GM23248 (cell line): ENCODE measurements around the gene PID1. TPM values are rescaled to one million over a fixed set of nuclear protein-coding genes. Genes with fewer than 3 reads are reported as not detected.
A peak's percentile ranks its signal among the peaks of the same experiment; 100 is the strongest.

Experiments used
- DNase-seq: peaks from one replicate; pipeline ENCODE4 v3.0.0-alpha.2; 2015
- H2AFZ ChIP-seq: fragments of 200-600 bp; sonication (generic); 2 replicates; pipeline ENCODE4 v1.6.1; 2016; ENCODE audit warnings: antibody characterized with exemption
- H3F3A ChIP-seq: fragments of 200-600 bp; sonication (generic); 2 replicates; pipeline ENCODE4 v1.6.1; 2016; ENCODE audit warnings: mild to moderate bottlenecking, antibody characterized with exemption, mixed run types; ENCODE audit not compliant: insufficient read depth
- H3K27ac ChIP-seq: fragments of 200-600 bp; sonication (generic); 2 replicates; pipeline ENCODE4 v1.5.1; 2016; ENCODE audit warnings: mild to moderate bottlenecking
- H3K27me3 ChIP-seq: fragments of 200-600 bp; sonication (generic); replicated peaks from 2 replicates; pipeline ENCODE4 v1.6.1; 2016; ENCODE audit warnings: mild to moderate bottlenecking; ENCODE audit not compliant: insufficient read depth
- H3K36me3 ChIP-seq: fragments of 200-600 bp; sonication (generic); 2 replicates; pipeline ENCODE4 v1.6.1; 2016; ENCODE audit warnings: low read depth, mild to moderate bottlenecking
- H3K4me1 ChIP-seq: fragments of 200-600 bp; sonication (generic); 2 replicates; pipeline ENCODE4 v1.6.1; 2016; ENCODE audit warnings: mild to moderate bottlenecking; ENCODE audit not compliant: insufficient read depth
- H3K4me2 ChIP-seq: fragments of 200-600 bp; sonication (generic); one replicate; pipeline ENCODE4 v1.6.1; 2016; ENCODE audit warnings: mild to moderate bottlenecking; ENCODE audit not compliant: unreplicated experiment
- H3K4me3 ChIP-seq: fragments of 200-600 bp; sonication (generic); 2 replicates; pipeline ENCODE4 v1.5.1; 2016; ENCODE audit warnings: mild to moderate bottlenecking
- H3K79me2 ChIP-seq: fragments of 200-600 bp; sonication (generic); 2 replicates; pipeline ENCODE4 v1.6.1; 2016; ENCODE audit warnings: mild to moderate bottlenecking; ENCODE audit not compliant: insufficient read depth
- H3K9ac ChIP-seq: fragments of 200-600 bp; sonication (generic); 2 replicates; pipeline ENCODE4 v1.6.1; 2016; ENCODE audit warnings: mild to moderate bottlenecking
- H3K9me2 ChIP-seq: fragments of 200-600 bp; sonication (generic); 2 replicates; pipeline ENCODE4 v1.6.1; 2016; ENCODE audit warnings: mixed run types, mild to moderate bottlenecking, moderate library complexity; ENCODE audit not compliant: insufficient read depth
- H3K9me3 ChIP-seq: fragments of 200-600 bp; sonication (generic); one replicate; pipeline ENCODE4 v1.6.1; 2017; ENCODE audit warnings: low read depth
- H4K20me1 ChIP-seq: fragments of 200-600 bp; sonication (generic); 2 replicates; pipeline ENCODE4 v1.6.0; 2016; ENCODE audit not compliant: insufficient read depth
- EZH2 ChIP-seq: fragments of 200-600 bp; sonication (generic); IDR thresholded peaks from 2 replicates; pipeline ENCODE4 v1.6.1; 2018; ENCODE audit warnings: antibody characterized with exemption, mild to moderate bottlenecking; ENCODE audit not compliant: insufficient read depth, poor library complexity, severe bottlenecking
- EZH2phosphoT487 ChIP-seq: fragments of 200-600 bp; sonication (generic); IDR thresholded peaks from 2 replicates; pipeline ENCODE4 v1.6.1; 2018; ENCODE audit warnings: antibody characterized with exemption, moderate library complexity, mild to moderate bottlenecking, low read depth; ENCODE audit not compliant: insufficient read depth
- WGBS, 2 experiments: methylation state at CpG; one replicate each; pipeline ENCODE4 v1.1.6; 2015 to 2017; ENCODE audit warnings: low lambda C conversion rate in 2 of 2, low coverage in 1 of 2; ENCODE audit errors: missing lambda C conversion rate in 2 of 2; 5-methylcytosine and 5-hydroxymethylcytosine counted together
- in situ Hi-C: fragments of 300-500 bp; cut with MboI; formaldehyde crosslinking; loops from 2 replicates; pipeline ENCODE4 v1.15.0; 2020
- polyA plus RNA-seq: library from polyadenylated mRNA; unstranded; fragments of >200 nt; fragmentation: Nextera tagmentation; extraction: Ambion mirVana; gene quantifications from 2 replicates; pipeline ENCODE4 v1.2.1, GENCODE V29; 2016
- total RNA-seq: library from RNA; depleted of rRNA; stranded (reverse); fragments of >200 nt; shearing (Covaris generic); gene quantifications from 2 replicates; pipeline ENCODE4 v1.2.3, GENCODE V29; 2014

PID1 gene
- total and polyA plus RNA-seq, 2 experiments from 2014 or later, result 5.9 to 8.6 TPM

DNA sequence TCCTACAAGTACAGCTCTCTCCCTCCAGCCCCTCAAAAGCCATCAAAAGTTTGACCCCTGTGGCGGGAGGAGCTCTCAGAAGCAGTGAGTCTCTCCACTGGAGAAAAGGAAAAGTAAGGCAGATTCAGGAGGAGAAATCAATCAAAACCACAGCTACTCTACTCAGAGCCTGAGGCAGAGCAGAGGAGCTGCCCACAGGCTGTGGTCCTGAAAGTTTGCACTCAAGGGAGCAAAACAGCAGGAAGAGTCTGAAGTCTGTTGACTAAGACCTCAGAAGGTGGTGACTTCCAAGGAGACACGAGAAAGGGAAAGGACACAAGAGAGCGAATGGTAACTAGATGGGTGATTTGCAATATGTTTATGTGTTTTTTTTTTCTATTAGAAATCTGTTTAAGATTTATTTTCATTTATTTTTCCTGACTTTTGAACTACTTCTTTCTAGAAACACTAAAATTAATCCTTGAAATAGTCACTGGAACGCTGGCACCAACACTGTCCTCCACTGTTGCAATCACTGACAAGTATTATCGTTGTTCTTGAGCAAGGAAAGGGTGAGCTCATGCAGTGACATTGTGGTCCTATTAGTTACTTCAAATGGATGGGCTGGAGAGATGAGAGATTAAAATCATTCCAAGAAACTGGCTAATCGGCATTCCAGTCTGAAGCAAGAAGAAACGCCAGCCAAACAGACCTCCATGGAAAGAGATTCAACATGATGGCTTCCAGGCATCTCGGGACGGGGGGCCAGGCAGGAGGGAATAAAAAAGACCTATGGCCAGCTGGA lies 35.8 kb downstream of the PID1 start:
- Histone ChIP-seq H3K27ac (no peak overlapping the region), H3K36me3 (no peaks in the 10 kb centered on the region), H3K9ac (no peak overlapping the region), H3K79me2 (no peaks in the 10 kb centered on the region), H3F3A (no peaks in the 10 kb centered on the region), H3K9me2 (no peaks in the 10 kb centered on the region), H3K9me3 (no peaks in the 10 kb centered on the region), H3K4me1 (no peaks in the 10 kb centered on the region), H4K20me1 (no peaks in the 10 kb centered on the region), H2AFZ (no peak overlapping the region), H3K4me3 (no peak overlapping the region), H3K27me3 (no peaks in the 10 kb centered on the region), H3K4me2 (no peak overlapping the region)
- no peak for TF ChIP-seq EZH2phosphoT487
- TF ChIP-seq EZH2, result no peak
- WGBS, 2 experiments, result 11 to 13% methylated on average over 9 of the region's 9 CpGs
- in situ Hi-C loops, result no loop called here
- peak; percentile 48 for DNase-seq

DNA sequence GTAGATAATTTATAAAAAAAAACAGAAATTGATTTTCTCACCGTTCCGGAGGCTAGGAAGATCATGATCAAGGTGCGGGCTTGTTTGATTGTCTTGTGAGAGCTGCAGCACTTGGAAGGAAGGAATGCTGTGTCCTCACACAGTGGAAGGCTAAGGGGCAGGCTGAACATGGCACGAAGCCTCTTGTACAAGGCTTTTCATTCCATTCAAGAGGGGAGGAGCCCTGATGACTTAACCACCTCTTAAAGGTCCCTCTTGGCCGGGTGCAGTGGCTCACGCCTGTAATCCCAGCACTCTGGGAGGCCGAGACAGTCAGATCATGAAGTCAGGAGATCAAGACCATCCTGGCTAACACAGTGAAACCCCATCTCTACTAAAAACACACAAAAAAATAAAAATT lies 39.2 kb downstream of the PID1 start:
- no peaks in the 10 kb centered on the region for H3K79me2 ChIP-seq
- H4K20me1 ChIP-seq, result no peaks in the 10 kb centered on the region
- no peak for DNase-seq
- 87 to 88% methylated on average over 7 of the region's 7 CpGs for WGBS, 2 experiments
- no peak overlapping the region for H3K4me3 ChIP-seq
- TF ChIP-seq EZH2phosphoT487 (no peak), EZH2 (no peak)
- H3K36me3 ChIP-seq, result no peaks in the 10 kb centered on the region
- no peaks in the 10 kb centered on the region for H3K9me2 ChIP-seq
- H3F3A ChIP-seq, result no peaks in the 10 kb centered on the region
- H2AFZ ChIP-seq, result no peak overlapping the region
- H3K4me2 ChIP-seq, result no peak overlapping the region
- no peak overlapping the region for H3K27ac ChIP-seq
- no peaks in the 10 kb centered on the region for H3K27me3 ChIP-seq
- in situ Hi-C loops, result no loop called here
- no peaks in the 10 kb centered on the region for H3K9me3 ChIP-seq
- no peak overlapping the region for H3K9ac ChIP-seq
- H3K4me1 ChIP-seq, result no peaks in the 10 kb centered on the region

DNA sequence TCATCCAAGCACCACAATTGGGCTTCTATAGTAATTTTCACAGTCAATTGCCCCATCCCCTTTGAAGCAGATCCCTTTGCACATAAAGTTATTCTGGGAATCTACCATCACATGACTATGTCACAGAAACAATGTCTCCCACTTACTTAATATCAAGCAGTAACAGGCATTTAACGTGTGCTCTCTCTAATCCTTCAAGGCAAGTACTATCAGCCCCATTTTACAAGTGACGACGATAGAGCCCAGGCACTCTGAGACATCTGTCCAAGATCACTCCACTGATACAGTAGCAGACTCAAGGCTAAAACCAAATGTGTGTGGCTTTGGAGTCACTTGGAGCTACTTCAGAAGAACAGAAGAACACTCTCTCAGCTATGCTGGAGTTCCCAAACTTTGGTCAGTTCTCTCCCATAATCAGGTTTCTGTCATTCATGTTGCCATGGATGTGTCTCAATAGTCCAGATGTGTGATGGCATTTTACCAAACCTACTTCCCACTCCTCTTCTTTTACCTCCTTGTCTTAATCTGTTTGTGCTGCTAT lies 39.7 kb downstream of the PID1 start:
- no peaks in the 10 kb centered on the region for H3K9me2 ChIP-seq
- H3F3A ChIP-seq, result no peaks in the 10 kb centered on the region
- H3K4me2 ChIP-seq, result no peak overlapping the region
- H2AFZ ChIP-seq, result no peak overlapping the region
- no peak for TF ChIP-seq EZH2phosphoT487
- no peak for TF ChIP-seq EZH2
- no peaks in the 10 kb centered on the region for H3K79me2 ChIP-seq
- no peak overlapping the region for H3K4me3 ChIP-seq
- H3K9me3 ChIP-seq, result no peaks in the 10 kb centered on the region
- DNase-seq, result no peak
- H3K4me1 ChIP-seq, result no peaks in the 10 kb centered on the region
- no peaks in the 10 kb centered on the region for H4K20me1 ChIP-seq
- 24 to 27% methylated on average over 3 of the region's 3 CpGs for WGBS, 2 experiments
- H3K9ac ChIP-seq, result no peak overlapping the region
- no peak overlapping the region for H3K27ac ChIP-seq
- H3K36me3 ChIP-seq, result no peaks in the 10 kb centered on the region
- in situ Hi-C loops, result no loop called here
- H3K27me3 ChIP-seq, result no peaks in the 10 kb centered on the region

DNA sequence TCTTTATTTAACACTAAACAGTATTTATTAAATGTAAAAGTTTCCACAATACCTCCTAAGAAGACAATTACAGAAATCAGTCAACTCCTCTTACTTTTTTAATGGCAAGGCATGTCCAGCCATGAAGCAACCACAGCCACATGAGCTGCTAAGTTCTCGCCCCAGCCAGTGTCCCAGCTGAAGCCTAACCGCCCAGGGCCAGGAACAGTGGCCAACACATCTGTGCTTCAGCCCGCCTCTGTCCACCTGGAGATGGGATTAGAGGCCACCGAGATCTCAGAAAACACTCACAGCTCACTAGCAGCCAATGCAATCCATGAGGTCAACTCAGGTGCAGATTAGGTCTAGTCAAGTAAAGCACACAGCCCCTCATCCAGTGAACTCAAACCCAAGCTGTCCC lies 40.2 kb downstream of the PID1 start:
- TF ChIP-seq EZH2phosphoT487 (no peak), EZH2 (no peak)
- Histone ChIP-seq H4K20me1 (no peaks in the 10 kb centered on the region), H3K27ac (no peak overlapping the region), H3K4me1 (no peaks in the 10 kb centered on the region), H3F3A (no peaks in the 10 kb centered on the region), H3K9ac (no peak overlapping the region), H2AFZ (no peak overlapping the region), H3K9me2 (no peaks in the 10 kb centered on the region), H3K27me3 (no peaks in the 10 kb centered on the region), H3K79me2 (no peaks in the 10 kb centered on the region), H3K36me3 (no peaks in the 10 kb centered on the region), H3K4me3 (no peak overlapping the region), H3K9me3 (no peaks in the 10 kb centered on the region), H3K4me2 (no peak overlapping the region)
- no peak for DNase-seq
- in situ Hi-C loops, result no loop called here
- 77 to 80% methylated on average over 4 of the region's 4 CpGs for WGBS, 2 experiments
